ENCODE measurements around the gene UFL1.
"Not testable (repeated sequence)": the region's sequence is repeated elsewhere in the genome, so short reads cannot be mapped to it uniquely, and the experiment has no call there.

GRCh38 chr6:96559740-96560139 is 38.1 kb downstream of the UFL1 start:
- TF ChIP-seq CTCF, POLR2A (IDR thresholded peaks at IDR 0.05): not testable (repeated sequence)

All from right lobe of liver (tissue), 4 donors.